H1 (cell line): ENCODE results near the gene SPAG17. TPM values are rescaled to one million over a fixed set of nuclear protein-coding genes. Genes with fewer than 3 reads are reported as not detected.

ENCODE experiments used
- CTCF ChIA-PET: fragments of 300-600 bp; sonication (Branson Sonifier 250); formaldehyde crosslinking; loops from one replicate; lab custom pipeline; 2021; ENCODE audit not compliant: partially characterized antibody; lab: Charles Lee
- POLR2A ChIA-PET: fragments of 300-600 bp; sonication (Branson Sonifier 250); formaldehyde crosslinking; loops from one replicate; lab custom pipeline; 2021; ENCODE audit warnings: inconsistent platforms; ENCODE audit not compliant: partially characterized antibody; lab: Charles Lee
- DNase-seq, 2 experiments: peaks; one replicate each; pipeline versions ENCODE4 v3.0.0 to v3.0.0-alpha.2; 2010 to 2022; ENCODE audit warnings: low spot score in 2 of 2, low read depth in 1 of 2, mixed read lengths in 1 of 2
- FAIRE-seq: peaks from 2 replicates; lab custom pipeline; 2011; peaks lifted over from hg19 to GRCh38; lab: Jason Lieb, UNC
- H2AFZ ChIP-seq: 2 replicates; pipeline ENCODE4 v1.8.1; 2012; ENCODE audit warnings: low read length, inconsistent platforms
- H2AK5ac ChIP-seq: 2 replicates; pipeline ENCODE4 v1.6.1; 2013; ENCODE audit warnings: low read depth, low read length
- H2BK120ac ChIP-seq: replicated peaks from 2 replicates; pipeline ENCODE3; 2013; ENCODE audit warnings: low read depth, low read length, inconsistent platforms
- H2BK12ac ChIP-seq: 2 replicates; pipeline ENCODE4 v1.6.1; 2013; ENCODE audit warnings: low read depth, low read length
- H2BK15ac ChIP-seq: 2 replicates; pipeline ENCODE4 v1.6.1; 2013; ENCODE audit warnings: low read length
- H2BK20ac ChIP-seq: 2 replicates; pipeline ENCODE4 v1.6.1; 2013; ENCODE audit warnings: low read length
- H2BK5ac ChIP-seq: 2 replicates; pipeline ENCODE4 v1.6.1; 2013; ENCODE audit warnings: low read depth, low read length
- H3K14ac ChIP-seq: 2 replicates; pipeline ENCODE4 v1.6.1; 2013; ENCODE audit warnings: inconsistent platforms; ENCODE audit not compliant: insufficient read length
- H3K18ac ChIP-seq: 2 replicates; pipeline ENCODE4 v1.6.1; 2013; ENCODE audit warnings: low read length; ENCODE audit errors: extremely low read depth
- H3K23ac ChIP-seq: 2 replicates; pipeline ENCODE4 v1.6.1; 2013; ENCODE audit warnings: inconsistent platforms; ENCODE audit not compliant: insufficient read length
- H3K23me2 ChIP-seq: 2 replicates; pipeline ENCODE4 v1.6.1; 2013; ENCODE audit warnings: low read depth, low read length
- H3K27ac ChIP-seq: 2 replicates; pipeline ENCODE4 v1.6.1; 2011; ENCODE audit warnings: low read depth, low read length, inconsistent platforms
- H3K27me3 ChIP-seq, 4 experiments: replicated peaks in 1 of 4; 1 replicate in 1 of 4; 2 replicates in 3 of 4; pipeline versions ENCODE4 v1.6.1 to v1.8.1; 2011 to 2013; ENCODE audit warnings: low read length in 3 of 4, mild to moderate bottlenecking in 3 of 4, inconsistent platforms in 2 of 4, mixed read lengths in 2 of 4, moderate library complexity in 1 of 4; ENCODE audit not compliant: control insufficient read depth in 3 of 4, insufficient read depth in 3 of 4; ENCODE audit errors: extremely low read depth in 1 of 4
- H3K36me3 ChIP-seq, 4 experiments: 2 replicates each; pipeline versions ENCODE4 v1.6.1 to v1.8.1; 2011 to 2013; ENCODE audit warnings: mild to moderate bottlenecking in 4 of 4, low read length in 3 of 4, moderate library complexity in 2 of 4, control low read depth in 1 of 4, inconsistent platforms in 1 of 4; ENCODE audit not compliant: insufficient read depth in 4 of 4, control insufficient read depth in 2 of 4
- H3K4ac ChIP-seq: replicated peaks from 2 replicates; pipeline ENCODE3; 2013; ENCODE audit warnings: low read length, low read depth, mixed read lengths, inconsistent platforms; ENCODE audit not compliant: insufficient read length
- H3K4me1 ChIP-seq, 4 experiments: replicated peaks in 1 of 4; 1 replicate in 1 of 4; 2 replicates in 3 of 4; pipeline versions ENCODE4 v1.6.1 to v1.8.1; 2011 to 2013; ENCODE audit warnings: low read length in 3 of 4, inconsistent platforms in 2 of 4, mixed read lengths in 1 of 4; ENCODE audit not compliant: insufficient read depth in 4 of 4, control insufficient read depth in 3 of 4
- H3K4me2 ChIP-seq, 2 experiments: 2 replicates each; pipeline versions ENCODE4 v1.6.1 to v1.8.1; 2011 to 2013; ENCODE audit warnings: low read depth in 2 of 2, low read length in 2 of 2, control low read depth in 1 of 2, inconsistent platforms in 1 of 2, mild to moderate bottlenecking in 1 of 2; ENCODE audit not compliant: insufficient read depth in 1 of 2
- H3K4me3 ChIP-seq, 4 experiments: fragments of 200-600, 300-600 bp in 1 of 4; sonication (generic), shearing (Covaris generic), sonication (Bioruptor Twin) in 1 of 4; 2 replicates each; pipeline versions ENCODE4 v1.5.1 to v1.8.1; 2011 to 2016; ENCODE audit warnings: low read length in 4 of 4, low read depth in 3 of 4, control low read depth in 2 of 4, inconsistent platforms in 2 of 4, mild to moderate bottlenecking in 2 of 4, mixed read lengths in 1 of 4, moderate library complexity in 1 of 4; ENCODE audit not compliant: insufficient read depth in 2 of 4; ENCODE audit errors: extremely low read depth in 1 of 4
- H3K56ac ChIP-seq: replicated peaks from 2 replicates; pipeline ENCODE3; 2013; ENCODE audit warnings: low read depth, mild to moderate bottlenecking, mixed read lengths, low read length, inconsistent platforms; ENCODE audit not compliant: insufficient read length
- H3K79me1 ChIP-seq: 2 replicates; pipeline ENCODE4 v1.6.1; 2013; ENCODE audit warnings: low read depth, low read length, control low read depth
- H3K79me2 ChIP-seq, 2 experiments: 2 replicates each; pipeline versions ENCODE4 v1.6.1 to v1.8.1; 2012 to 2013; ENCODE audit warnings: low read length in 2 of 2, mild to moderate bottlenecking in 2 of 2, inconsistent platforms in 1 of 2; ENCODE audit not compliant: insufficient read depth in 2 of 2, control insufficient read depth in 1 of 2
- H3K9ac ChIP-seq, 4 experiments: replicated peaks in 1 of 4; 1 replicate in 1 of 4; 2 replicates in 3 of 4; pipeline versions ENCODE4 v1.6.1 to v1.8.1; 2011 to 2013; ENCODE audit warnings: low read depth in 3 of 4, low read length in 3 of 4, control low read depth in 2 of 4, mild to moderate bottlenecking in 2 of 4, moderate library complexity in 2 of 4, inconsistent platforms in 1 of 4; ENCODE audit errors: extremely low read depth in 1 of 4
- H3K9me3 ChIP-seq, 2 experiments: 2 replicates each; pipeline versions ENCODE4 v1.6.1 to v1.8.1; 2012 to 2013; ENCODE audit warnings: mild to moderate bottlenecking in 2 of 2, moderate library complexity in 2 of 2, control low read depth in 1 of 2, inconsistent platforms in 1 of 2, low read depth in 1 of 2, low read length in 1 of 2, mixed read lengths in 1 of 2; ENCODE audit not compliant: insufficient read depth in 2 of 2
- H4K20me1 ChIP-seq, 2 experiments: replicated peaks in 1 of 2; 2 replicates each; pipeline versions ENCODE3 to v1.8.1; 2011 to 2013; ENCODE audit warnings: inconsistent platforms in 2 of 2, low read length in 2 of 2, mild to moderate bottlenecking in 1 of 2; ENCODE audit not compliant: insufficient read depth in 2 of 2, control insufficient read depth in 1 of 2
- H4K5ac ChIP-seq: 2 replicates; pipeline ENCODE4 v1.6.1; 2013; ENCODE audit warnings: low read length, low read depth, mixed read lengths, inconsistent platforms; ENCODE audit not compliant: insufficient read length
- H4K8ac ChIP-seq: 2 replicates; pipeline ENCODE4 v1.8.0; 2013; ENCODE audit warnings: mild to moderate bottlenecking, moderate library complexity, low read length, inconsistent platforms; ENCODE audit not compliant: insufficient read depth; ENCODE audit errors: extremely low read depth
- H4K91ac ChIP-seq: replicated peaks from 2 replicates; pipeline ENCODE3; 2013; ENCODE audit warnings: low read length, mixed read lengths, inconsistent platforms; ENCODE audit not compliant: insufficient read length
- RAD21 ChIP-seq, 2 experiments: IDR thresholded peaks in 1 of 2; conservative IDR thresholded peaks in 1 of 2; 2 replicates each; pipeline ENCODE4 v1.6.1; 2011; ENCODE audit warnings: low read depth in 2 of 2, low read length in 2 of 2, improper control_type of control experiment in 1 of 2, inconsistent platforms in 1 of 2, mild to moderate bottlenecking in 1 of 2, moderate library complexity in 1 of 2
- SP1 ChIP-seq: IDR thresholded peaks from 2 replicates; pipeline ENCODE4 v1.6.1; 2011; ENCODE audit warnings: low read depth, low read length
- TAF1 ChIP-seq: IDR thresholded peaks from 2 replicates; pipeline ENCODE4 v1.6.1; 2011; ENCODE audit warnings: mild to moderate bottlenecking, low read depth, low read length
- polyA plus RNA-seq, 7 experiments: library from polyadenylated mRNA; depleted of rRNA in 3 of 7; stranded (reverse) in 5 of 7; unstranded in 2 of 7; fragments of >200 nt in 5 of 7; fragments of 200-250 nt in 2 of 7; gene quantifications; 1 replicate in 5 of 7; 2 replicates in 1 of 7; 4 replicates in 1 of 7; pipeline versions ENCODE4 v1.2.1 to v1.2.3, GENCODE V29; 2011 to 2013; ENCODE audit warnings: missing spikeins in 2 of 7, mixed read lengths in 2 of 7
- total RNA-seq: library from RNA; stranded (reverse); fragmentation: NEBNext Ultra II Directional; extraction: Animal tissue kit (Norgen Biotek cat#: 25700); gene quantifications from 2 replicates; pipeline ENCODE4 v1.2.1, GENCODE V29; 2021

Gene SPAG17
- total and polyA plus RNA-seq, 2 of the 8 experiments (the other 6 are each of a cell fraction or from before 2014, with no cell fraction given): 0.56 to 0.62 TPM

DNA sequence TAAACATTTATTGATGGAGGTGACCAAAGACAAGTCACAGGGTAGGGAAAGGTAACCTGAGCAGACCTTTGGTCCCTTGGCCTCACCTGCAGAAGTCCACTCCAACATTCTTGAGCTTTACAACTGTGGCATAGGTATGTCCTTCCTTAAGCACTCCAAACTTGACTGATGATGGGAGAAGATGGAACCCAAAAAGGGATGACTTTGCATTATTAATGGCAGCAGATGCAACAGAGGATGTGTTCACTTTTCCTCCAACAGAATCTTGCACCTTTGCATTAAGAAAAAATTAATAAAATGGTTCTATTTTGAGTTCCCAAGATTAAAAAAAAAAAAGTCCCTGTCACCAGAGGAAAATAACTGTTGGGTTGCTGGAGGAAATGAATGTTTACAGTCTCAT lies 213.3 kb downstream of the SPAG17 start:
- Histone ChIP-seq H4K8ac (no peak overlapping the region), H4K20me1 (no peaks in the 10 kb centered on the region), H3K23me2 (no peaks in the 10 kb centered on the region), H3K36me3 (no peaks in the 10 kb centered on the region), H3K9me3 (no peaks in the 10 kb centered on the region), H2BK5ac (no peak overlapping the region), H2BK20ac (no peak overlapping the region), H2AFZ (no peak overlapping the region), H3K4me3 (no peak overlapping the region), H2BK120ac (no peak overlapping the region), H3K18ac (no peak overlapping the region), H2BK15ac (no peak overlapping the region), H3K4me2 (no peak overlapping the region), H3K14ac (no peak overlapping the region), H3K27me3 (no peaks in the 10 kb centered on the region), H4K91ac (no peak overlapping the region), H2AK5ac (no peak overlapping the region), H4K5ac (no peak overlapping the region), H3K27ac (no peak overlapping the region), H3K23ac (no peak overlapping the region), H3K9ac (no peak overlapping the region), H3K79me1 (no peaks in the 10 kb centered on the region), H2BK12ac (no peak overlapping the region), H3K79me2 (no peaks in the 10 kb centered on the region), H3K4ac (no peak overlapping the region), H3K56ac (no peak overlapping the region), H3K4me1 (peaks cover 0 to 5% (median 1%) of the 10 kb centered on the region in 4 experiments; a peak in 4 of 7 replicates)
- no peak for DNase-seq
- CTCF ChIA-PET: no interaction called here
- no peak for TF ChIP-seq TAF1
- TF ChIP-seq RAD21 (IDR thresholded peaks at IDR 0.05 in 1 of 2, conservative IDR thresholded peaks at IDR 0.05 in 1 of 2; ENCODE audit: low read depth in 2 of 2, low read length in 2 of 2): no peak
- TF ChIP-seq SP1: no peak
- no peak for FAIRE-seq
- POLR2A ChIA-PET: no interaction called here
